Measurements from ENCODE around the gene OAF. TPM values are rescaled to one million over a fixed set of nuclear protein-coding genes. Genes with fewer than 3 reads are reported as not detected.
A peak's percentile ranks its signal among the peaks of the same experiment; 100 is the strongest.

Gene OAF
- total RNA-seq, 2 donors from 2014 or later: 14.5 to 17.4 TPM

GRCh38 chr11:120220747-120221037, 9.9 kb downstream of the OAF start:
- Histone ChIP-seq H3K27ac (no peak overlapping the region), H3K27me3 (replicated peaks; ENCODE audit: insufficient read depth) (no peaks in the 10 kb centered on the region), H3K4me1 (replicated peaks) (peaks cover 10% of the 10 kb centered on the region), H3K9me3 (no peaks in the 10 kb centered on the region), H3K4me3 (no peak overlapping the region), H3K36me3 (no peaks in the 10 kb centered on the region)
- intact Hi-C loops (cut with DNase I): no loop called here
- DNase-seq (ENCODE audit: low spot score): no peak
- WGBS: 93% methylated on average over 4 of the region's 4 CpGs
- TF ChIP-seq POLR2AphosphoS5 (IDR thresholded peaks at IDR 0.05): no peak
- TF ChIP-seq, protein P1, sequence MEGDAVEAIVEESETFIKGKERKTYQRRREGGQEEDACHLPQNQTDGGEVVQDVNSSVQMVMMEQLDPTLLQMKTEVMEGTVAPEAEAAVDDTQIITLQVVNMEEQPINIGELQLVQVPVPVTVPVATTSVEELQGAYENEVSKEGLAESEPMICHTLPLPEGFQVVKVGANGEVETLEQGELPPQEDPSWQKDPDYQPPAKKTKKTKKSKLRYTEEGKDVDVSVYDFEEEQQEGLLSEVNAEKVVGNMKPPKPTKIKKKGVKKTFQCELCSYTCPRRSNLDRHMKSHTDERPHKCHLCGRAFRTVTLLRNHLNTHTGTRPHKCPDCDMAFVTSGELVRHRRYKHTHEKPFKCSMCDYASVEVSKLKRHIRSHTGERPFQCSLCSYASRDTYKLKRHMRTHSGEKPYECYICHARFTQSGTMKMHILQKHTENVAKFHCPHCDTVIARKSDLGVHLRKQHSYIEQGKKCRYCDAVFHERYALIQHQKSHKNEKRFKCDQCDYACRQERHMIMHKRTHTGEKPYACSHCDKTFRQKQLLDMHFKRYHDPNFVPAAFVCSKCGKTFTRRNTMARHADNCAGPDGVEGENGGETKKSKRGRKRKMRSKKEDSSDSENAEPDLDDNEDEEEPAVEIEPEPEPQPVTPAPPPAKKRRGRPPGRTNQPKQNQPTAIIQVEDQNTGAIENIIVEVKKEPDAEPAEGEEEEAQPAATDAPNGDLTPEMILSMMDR (IDR thresholded peaks at IDR 0.05): no peak
- no peak for TF ChIP-seq POLR2A (IDR thresholded peaks at IDR 0.05)

GRCh38 chr11:120221115-120221752, 10.4 kb downstream of the OAF start:
- no peak overlapping the region for H3K27ac ChIP-seq
- no peaks in the 10 kb centered on the region for H3K9me3 ChIP-seq
- H3K27me3 ChIP-seq (replicated peaks; ENCODE audit: insufficient read depth): no peaks in the 10 kb centered on the region
- TF ChIP-seq POLR2A (IDR thresholded peaks at IDR 0.05): no peak
- TF ChIP-seq, protein P1 (IDR thresholded peaks at IDR 0.05): no peak
- TF ChIP-seq POLR2AphosphoS5 (IDR thresholded peaks at IDR 0.05): no peak
- H3K4me3 ChIP-seq: no peak overlapping the region
- 95% methylated on average over 1 of the region's 1 CpG for WGBS
- H3K36me3 ChIP-seq: no peaks in the 10 kb centered on the region
- DNase-seq (ENCODE audit: low spot score): no peak
- intact Hi-C loops (cut with DNase I): no loop called here
- H3K4me1 ChIP-seq (replicated peaks): peaks cover 10% of the 10 kb centered on the region

GRCh38 chr11:120222916-120223315, 12.1 kb downstream of the OAF start:
- Histone ChIP-seq H3K27ac (no peak overlapping the region), H3K27me3 (replicated peaks; ENCODE audit: insufficient read depth) (no peaks in the 10 kb centered on the region), H3K4me3 (no peak overlapping the region), H3K9me3 (no peaks in the 10 kb centered on the region), H3K36me3 (no peaks in the 10 kb centered on the region), H3K4me1 (replicated peaks) (peaks cover 8% of the 10 kb centered on the region)
- intact Hi-C loops (cut with DNase I): no loop called here
- WGBS: 89% methylated on average over 8 of the region's 8 CpGs
- TF ChIP-seq, protein P1 (IDR thresholded peaks at IDR 0.05): no peak
- TF ChIP-seq POLR2AphosphoS5 (IDR thresholded peaks at IDR 0.05) (no peak), POLR2A (IDR thresholded peaks at IDR 0.05) (no peak)
- DNase-seq (ENCODE audit: low spot score): no peak

DNA sequence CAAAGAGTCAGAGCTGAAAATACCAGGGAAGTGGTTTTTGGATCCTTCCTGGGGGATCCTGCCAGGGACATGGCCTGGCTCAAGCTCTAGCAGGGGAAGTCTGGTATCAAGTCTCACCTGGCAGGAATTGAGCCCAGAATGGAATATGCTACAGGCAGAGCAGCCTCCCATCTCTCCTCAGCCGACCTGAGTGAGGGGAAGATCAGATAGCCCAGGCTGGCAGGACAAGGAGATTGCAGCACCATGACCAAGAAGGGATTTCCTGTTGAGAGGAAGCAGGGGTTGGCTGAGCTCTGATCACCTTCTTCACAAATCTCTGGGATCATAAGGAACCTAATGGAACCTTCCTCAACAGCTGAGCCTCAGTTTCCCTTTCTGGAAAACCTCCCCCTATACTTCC, 13.0 kb downstream of the OAF start:
- WGBS: 9% methylated on average over 1 of the region's 1 CpG
- Histone ChIP-seq H3K9me3 (no peaks in the 10 kb centered on the region), H3K4me3 (no peak overlapping the region), H3K36me3 (no peaks in the 10 kb centered on the region), H3K27me3 (replicated peaks; ENCODE audit: insufficient read depth) (no peaks in the 10 kb centered on the region), H3K27ac (no peak overlapping the region), H3K4me1 (replicated peaks) (no peaks in the 10 kb centered on the region)
- intact Hi-C loops (cut with DNase I): no loop called here
- DNase-seq (ENCODE audit: low spot score): no peak
- no peak for TF ChIP-seq POLR2AphosphoS5 (IDR thresholded peaks at IDR 0.05)
- no peak for TF ChIP-seq POLR2A (IDR thresholded peaks at IDR 0.05)
- TF ChIP-seq, protein P1 (IDR thresholded peaks at IDR 0.05): no peak

DNA sequence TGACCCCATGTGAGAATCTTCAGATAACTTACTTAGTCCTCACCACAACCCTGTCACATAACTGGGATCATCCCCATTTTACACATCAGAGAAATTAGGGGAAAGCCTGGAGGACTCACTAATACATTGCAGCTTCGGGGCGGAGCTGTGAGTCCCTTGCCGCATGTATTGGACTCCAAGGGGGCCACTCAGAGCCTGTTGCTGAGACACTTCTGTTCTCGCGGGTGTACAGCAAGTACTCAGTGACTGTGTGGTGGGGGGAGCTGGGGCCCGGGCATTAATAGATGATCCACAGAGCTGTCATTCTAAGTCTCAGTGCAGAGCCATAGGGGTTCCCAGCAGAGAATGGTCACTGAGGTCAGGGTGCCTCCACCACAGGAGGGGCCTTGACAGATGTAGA, 13.5 kb downstream of the OAF start:
- Histone ChIP-seq H3K36me3 (no peaks in the 10 kb centered on the region), H3K4me1 (replicated peaks) (no peaks in the 10 kb centered on the region), H3K9me3 (no peaks in the 10 kb centered on the region), H3K27ac (peak overlapping the region in 1 of 2 donors; percentile 22), H3K27me3 (replicated peaks; ENCODE audit: insufficient read depth) (no peaks in the 10 kb centered on the region), H3K4me3 (no peak overlapping the region)
- intact Hi-C loops (cut with DNase I): no loop called here
- TF ChIP-seq POLR2A (IDR thresholded peaks at IDR 0.05): no peak
- no peak for TF ChIP-seq POLR2AphosphoS5 (IDR thresholded peaks at IDR 0.05)
- 80% methylated on average over 6 of the region's 6 CpGs for WGBS
- no peak for DNase-seq (ENCODE audit: low spot score)
